Esophagus muscularis mucosa (tissue), 3 donors: Measurements from ENCODE around the gene LCN15.

Experiments used
- EP300 ChIP-seq: sonication (generic); formaldehyde crosslinking; IDR thresholded peaks from one replicate; pipeline ENCODE4 v1.6.1; 2017; ENCODE audit warnings: antibody characterized with exemption
- POLR2AphosphoS5 ChIP-seq, 2 donors: sonication (generic); formaldehyde crosslinking; IDR thresholded peaks; one replicate each; pipeline ENCODE4 v1.6.1; 2017; ENCODE audit warnings: antibody characterized with exemption in 2 of 2

DNA sequence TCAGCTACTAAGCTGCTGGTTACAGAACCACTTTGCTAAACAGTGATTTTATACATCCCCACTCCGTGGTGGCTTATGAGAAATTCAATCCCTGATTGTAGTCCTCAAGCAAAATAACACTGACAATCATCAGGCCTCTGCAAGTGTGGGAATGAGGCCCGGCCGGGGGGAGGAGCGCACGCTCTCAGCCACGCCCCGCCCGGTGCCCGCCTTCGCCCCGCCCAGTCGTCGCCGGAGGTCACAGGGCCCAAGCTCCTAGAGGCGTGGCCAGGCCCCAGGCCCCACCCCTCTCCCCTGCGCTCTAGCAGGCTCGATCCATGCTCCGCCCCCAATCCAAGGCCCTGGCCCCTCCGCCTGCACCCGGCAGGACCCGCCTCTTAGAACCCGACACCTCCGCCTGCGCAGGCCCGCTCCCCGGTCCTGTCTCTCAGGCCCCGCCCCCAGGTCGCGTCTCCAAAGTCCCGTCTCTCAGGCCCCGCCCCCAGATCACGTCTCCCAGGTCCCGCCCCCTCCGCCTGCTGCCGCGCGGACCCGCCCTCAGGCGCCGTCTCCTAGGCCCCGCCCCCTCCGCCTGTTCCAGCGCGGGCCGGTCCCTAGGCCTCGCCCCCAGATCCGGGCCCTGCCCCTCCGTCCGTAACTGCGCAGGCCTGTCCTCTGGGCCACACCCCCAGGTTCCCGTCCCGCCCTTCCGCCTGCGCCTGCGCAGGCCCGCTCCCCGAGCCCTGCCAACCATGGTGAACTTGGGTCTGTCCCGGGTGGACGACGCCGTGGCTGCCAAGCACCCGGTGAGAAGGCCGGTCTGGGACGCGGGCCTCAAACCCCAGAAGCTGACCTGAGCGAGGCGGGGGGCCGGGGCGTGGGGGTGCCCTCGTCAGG lies 26.6 kb upstream of the LCN15 start, which contains the start of gene TMEM141:
- TF ChIP-seq POLR2AphosphoS5 (IDR thresholded peaks at IDR 0.05) (peak; percentile 86 to 88), EP300 (no peak)
